ENCODE results near the gene NEIL1. TPM values are rescaled to one million over a fixed set of nuclear protein-coding genes. Genes with fewer than 3 reads are reported as not detected.
"Not testable (repeated sequence)": the region's sequence is repeated elsewhere in the genome, so short reads cannot be mapped to it uniquely, and the experiment has no call there.

NEIL1 gene
- total RNA-seq, 2 donors from 2014 or later = 11.6 to 56.7 TPM

- peaks cover 73% of the 10 kb centered on the region for H3K36me3 Mint-ChIP-seq (ENCODE audit: low read depth)
- peak within 1 kb of the TSS; percentile 95 for H3K4me3 Mint-ChIP-seq
- ATAC-seq (replicated peaks) = peak; percentile 96
- H3K27me3 Mint-ChIP-seq = no peaks in the 10 kb centered on the region
- H3K4me1 Mint-ChIP-seq = peaks cover 6% of the 10 kb centered on the region
- H3K9me3 Mint-ChIP-seq = no peaks in the 10 kb centered on the region
- H3K27ac Mint-ChIP-seq = peak within 1 kb of the TSS; percentile 94
Measured at GRCh38 chr15:75367913-75368688, 21.3 kb downstream of the NEIL1 start, which contains the start of gene MAN2C1. TSS of gene MAN2C1 (minus strand) at chr15:75368607. CDS start at chr15:75368583, 24 bp downstream.

DNA sequence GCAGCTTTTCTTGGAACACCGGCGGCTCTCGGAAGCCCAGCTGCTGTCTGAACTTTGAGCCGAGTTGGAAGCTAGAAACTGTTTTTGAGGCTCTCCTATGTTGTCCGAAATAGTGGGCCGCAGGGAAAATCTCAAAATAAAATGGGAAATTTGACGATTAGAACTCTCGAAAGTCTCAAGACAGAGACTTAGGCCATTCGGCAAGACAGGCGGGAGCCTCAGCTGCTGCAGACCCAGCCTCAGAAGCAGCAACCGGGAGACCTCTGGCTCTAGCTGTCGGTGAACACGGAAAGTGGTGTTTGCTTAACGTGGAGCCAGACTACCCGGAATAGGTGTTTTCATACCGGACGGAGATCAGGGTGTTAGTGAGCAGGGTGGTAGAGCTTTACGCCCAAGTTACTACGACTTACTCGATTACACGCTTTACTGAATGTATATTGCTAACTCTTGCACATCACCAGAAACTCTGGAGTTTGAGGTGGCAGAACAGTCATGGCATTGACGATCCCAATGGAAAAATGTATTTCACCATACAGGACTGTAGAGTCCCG, 21.9 kb downstream of the NEIL1 start:
- peak overlapping the region; percentile 94 for H3K27ac Mint-ChIP-seq
- no peaks in the 10 kb centered on the region for H3K27me3 Mint-ChIP-seq
- H3K4me3 Mint-ChIP-seq = peak overlapping the region; percentile 95
- no peaks in the 10 kb centered on the region for H3K9me3 Mint-ChIP-seq
- H3K36me3 Mint-ChIP-seq (ENCODE audit: low read depth) = peaks cover 75% of the 10 kb centered on the region
- peaks cover 6% of the 10 kb centered on the region for H3K4me1 Mint-ChIP-seq
- ATAC-seq (replicated peaks) = peak; percentile 3

DNA sequence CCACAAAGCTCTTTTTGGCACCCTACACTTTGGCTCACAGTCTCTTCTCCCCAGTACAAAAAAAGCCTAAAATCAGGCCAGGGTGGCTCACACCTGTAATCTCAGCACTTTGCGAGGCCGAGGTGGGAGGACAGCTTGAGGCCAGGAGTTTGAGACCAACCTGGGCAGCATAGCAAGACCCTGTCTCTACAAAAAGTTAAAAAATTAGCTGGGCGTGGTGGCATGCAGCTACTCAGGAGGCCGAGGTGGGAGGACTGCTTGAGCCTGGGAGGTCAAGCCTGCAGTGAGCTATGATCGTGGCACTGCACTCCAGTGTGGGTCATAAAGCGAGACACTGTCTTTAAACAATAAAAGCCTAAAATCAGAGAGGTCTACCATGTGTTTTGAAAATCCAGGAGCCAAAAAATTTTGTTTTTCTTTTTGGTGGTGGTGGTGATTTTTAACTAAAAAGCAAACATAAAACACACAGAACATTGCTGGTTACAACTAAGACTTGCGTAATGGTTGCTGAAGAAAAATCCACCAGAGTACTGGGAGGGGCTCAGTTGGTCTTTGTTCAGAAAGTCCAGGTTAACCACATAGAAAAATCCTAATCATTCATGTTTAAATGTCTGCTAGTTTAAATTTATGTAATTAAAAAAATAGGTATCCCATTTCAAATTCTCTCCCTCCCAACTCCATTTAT, 23.2 kb downstream of the NEIL1 start:
- no peak for ATAC-seq (replicated peaks)
- no peaks in the 10 kb centered on the region for H3K9me3 Mint-ChIP-seq
- no peaks in the 10 kb centered on the region for H3K27me3 Mint-ChIP-seq
- peaks cover 6% of the 10 kb centered on the region for H3K4me1 Mint-ChIP-seq
- peak overlapping the region; percentile 94 for H3K27ac Mint-ChIP-seq
- H3K36me3 Mint-ChIP-seq (ENCODE audit: low read depth) = peaks cover 75% of the 10 kb centered on the region
- H3K4me3 Mint-ChIP-seq = peak overlapping the region; percentile 95

DNA sequence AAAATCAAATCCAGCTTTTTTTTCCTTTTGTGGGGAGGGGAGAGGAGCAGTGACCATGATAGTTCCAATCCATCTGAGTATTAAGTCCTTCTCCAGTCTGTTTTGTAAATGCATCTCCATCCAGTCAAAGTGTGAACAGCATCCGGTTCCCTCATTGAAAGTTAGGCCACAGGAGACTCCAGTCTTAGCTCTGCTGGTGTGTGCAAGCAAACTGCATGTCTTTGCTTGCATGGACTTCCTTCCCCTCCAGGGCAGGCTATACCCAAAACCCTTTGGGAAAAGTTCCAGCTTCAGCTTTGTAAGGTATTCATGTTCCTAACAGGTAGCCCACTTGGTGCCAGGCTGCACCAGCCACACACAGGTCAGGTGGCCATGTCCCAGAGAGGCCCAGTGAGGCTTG, 24.6 kb downstream of the NEIL1 start:
- ATAC-seq (replicated peaks) = no peak
- Mint-ChIP-seq H3K27ac (no peak overlapping the region), H3K9me3 (no peaks in the 10 kb centered on the region), H3K4me1 (peaks cover 6% of the 10 kb centered on the region), H3K27me3 (no peaks in the 10 kb centered on the region), H3K4me3 (no peak overlapping the region), H3K36me3 (ENCODE audit: low read depth) (peaks cover 81% of the 10 kb centered on the region)

DNA sequence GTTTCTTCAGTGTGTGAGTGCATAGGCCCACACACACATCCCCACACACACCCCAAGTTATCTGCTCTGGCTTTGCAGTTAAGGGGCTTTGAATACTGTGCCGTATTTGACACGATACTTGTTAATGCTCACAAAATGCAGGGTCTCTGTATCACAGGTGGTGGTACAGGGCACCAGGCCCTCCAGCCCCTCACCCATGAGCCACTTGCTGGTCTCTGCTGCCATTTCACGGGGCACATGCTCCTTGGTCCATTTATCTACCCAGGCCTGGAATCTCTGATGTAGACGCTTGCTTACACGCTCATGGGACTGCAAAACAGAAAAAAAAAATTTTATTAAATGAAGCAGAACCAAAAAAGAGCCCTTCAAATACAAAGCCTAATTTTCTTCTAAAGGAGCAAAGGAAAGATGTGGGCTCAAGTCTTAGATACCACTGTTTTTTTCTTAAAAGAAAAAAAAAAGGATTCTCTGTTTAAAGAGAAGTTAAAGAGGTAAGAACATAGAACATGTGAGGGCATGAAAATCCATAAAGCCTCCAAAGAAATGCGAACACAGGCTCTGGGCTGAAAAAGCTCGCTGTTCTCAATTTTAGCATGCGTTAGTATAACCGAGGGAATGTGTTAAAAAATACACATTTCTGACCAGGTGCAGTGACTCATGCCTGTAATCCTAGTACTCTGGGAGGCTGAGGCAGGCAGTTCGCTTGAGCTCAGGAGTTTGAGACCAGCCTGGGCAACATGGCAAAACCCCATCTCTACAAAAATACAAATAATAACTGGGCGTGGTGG, 25.3 kb downstream of the NEIL1 start:
- Mint-ChIP-seq H3K27ac (no peak overlapping the region), H3K4me3 (no peak overlapping the region), H3K9me3 (no peaks in the 10 kb centered on the region), H3K36me3 (ENCODE audit: low read depth) (peaks cover 87% of the 10 kb centered on the region), H3K27me3 (no peaks in the 10 kb centered on the region), H3K4me1 (peaks cover 6% of the 10 kb centered on the region)
- no peak for ATAC-seq (replicated peaks)

- Mint-ChIP-seq H3K36me3 (ENCODE audit: low read depth) (peaks cover 100% of the 10 kb centered on the region), H3K27ac (peak overlapping the region; percentile 24), H3K4me3 (no peak overlapping the region), H3K27me3 (no peaks in the 10 kb centered on the region), H3K4me1 (no peaks in the 10 kb centered on the region), H3K9me3 (no peaks in the 10 kb centered on the region)
- ATAC-seq (replicated peaks) = no peak
Measured at GRCh38 chr15:75380773-75381172, 33.9 kb downstream of the NEIL1 start.

- not testable (repeated sequence) for ATAC-seq (replicated peaks); H3K27me3 Mint-ChIP-seq; H3K4me3 Mint-ChIP-seq; H3K27ac Mint-ChIP-seq; H3K4me1 Mint-ChIP-seq; H3K9me3 Mint-ChIP-seq
- H3K36me3 Mint-ChIP-seq (ENCODE audit: low read depth) = peaks cover 100% of the 10 kb centered on the region
Measured at GRCh38 chr15:75383986-75384385, 37.1 kb downstream of the NEIL1 start.

DNA sequence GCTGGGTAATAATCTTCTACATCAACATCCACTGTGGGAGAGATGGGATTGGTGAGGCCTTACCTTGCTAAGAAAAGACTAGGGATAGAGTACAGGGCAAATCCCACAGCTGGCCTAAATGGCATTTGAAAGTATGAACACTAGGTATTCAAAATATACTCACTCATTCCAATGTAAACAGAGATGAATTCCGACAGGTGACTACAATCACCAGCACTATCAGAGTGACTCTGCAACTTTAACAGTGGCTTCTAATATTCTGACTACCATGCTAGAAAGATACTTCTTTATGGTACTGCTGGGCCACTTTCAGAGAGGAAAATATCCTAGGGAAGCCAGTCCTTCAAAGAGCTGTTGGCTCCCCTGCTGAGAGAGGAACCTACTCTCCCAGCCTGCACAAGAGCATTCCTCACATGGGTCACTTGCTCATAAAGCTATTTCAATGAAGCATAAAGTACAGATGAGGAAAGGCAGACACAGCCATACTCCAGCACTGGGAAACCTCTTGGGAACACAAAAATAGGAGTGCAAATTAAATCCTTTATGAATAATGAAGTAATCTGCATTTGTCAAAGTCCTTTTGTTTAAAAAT, 43.0 kb downstream of the NEIL1 start:
- Mint-ChIP-seq H3K27ac (no peak overlapping the region), H3K4me1 (peaks cover 14% of the 10 kb centered on the region), H3K4me3 (no peak overlapping the region), H3K9me3 (no peaks in the 10 kb centered on the region), H3K27me3 (no peaks in the 10 kb centered on the region), H3K36me3 (ENCODE audit: low read depth) (peaks cover 100% of the 10 kb centered on the region)
- ATAC-seq (replicated peaks) = no peak

DNA sequence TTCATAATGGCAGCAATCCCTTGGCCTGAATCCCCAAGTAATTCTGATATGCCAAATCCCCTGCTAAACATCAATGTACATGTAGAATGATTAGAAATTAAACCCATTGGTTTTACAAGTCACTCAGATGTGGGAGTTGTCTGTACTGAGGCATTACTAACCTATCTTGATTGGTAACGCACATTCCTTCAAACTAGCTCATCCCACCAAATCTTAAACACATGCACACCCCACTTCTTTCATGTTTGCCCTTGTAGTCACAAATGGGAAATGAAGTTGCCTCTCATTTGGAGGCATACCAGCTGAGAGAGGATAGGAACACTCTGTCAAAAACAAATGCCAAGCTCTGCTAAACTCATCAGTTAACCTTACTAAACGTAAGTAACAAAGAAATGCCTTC, 50.7 kb downstream of the NEIL1 start:
- Mint-ChIP-seq H3K27me3 (no peaks in the 10 kb centered on the region), H3K9me3 (no peaks in the 10 kb centered on the region), H3K27ac (peak overlapping the region; percentile 37), H3K36me3 (ENCODE audit: low read depth) (peaks cover 100% of the 10 kb centered on the region), H3K4me3 (no peak overlapping the region), H3K4me1 (peaks cover 12% of the 10 kb centered on the region)
- ATAC-seq (replicated peaks) = no peak

DNA sequence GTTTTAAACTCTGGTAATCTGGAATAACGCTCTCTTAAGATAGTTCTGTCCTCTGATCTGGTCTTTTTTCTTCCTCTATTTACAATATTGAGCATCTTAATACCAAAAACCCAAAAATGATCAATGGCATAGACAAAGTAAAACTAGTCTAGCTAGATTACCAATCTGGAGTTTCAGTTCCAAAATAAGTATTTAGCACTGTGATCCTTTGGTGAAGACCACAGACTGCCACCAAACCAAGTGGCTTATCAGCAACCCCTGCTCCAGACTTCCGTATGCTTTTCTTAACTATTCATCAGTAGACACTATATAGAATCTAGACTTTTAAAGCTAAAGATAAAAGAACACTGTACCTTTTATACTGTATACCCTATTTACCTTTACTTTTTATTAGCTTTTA, 57.1 kb downstream of the NEIL1 start:
- Mint-ChIP-seq H3K4me3 (no peak overlapping the region), H3K4me1 (peaks cover 17% of the 10 kb centered on the region), H3K27me3 (no peaks in the 10 kb centered on the region), H3K27ac (peak overlapping the region; percentile 81), H3K9me3 (no peaks in the 10 kb centered on the region), H3K36me3 (ENCODE audit: low read depth) (peaks cover 100% of the 10 kb centered on the region)
- ATAC-seq (replicated peaks) = peak; percentile 56

Other genes starting within 250 kb of the NEIL1 start
- gene C15orf39, start 145.2 kb upstream of the NEIL1 start, total RNA-seq = 10 to 100 TPM; 20.4 to 32.3 TPM
- not detected for gene GOLGA6C, start 88.7 kb upstream of the NEIL1 start, total RNA-seq
- gene GOLGA6D, start 64.2 kb upstream of the NEIL1 start, total RNA-seq = under 1 TPM in 1 of 2 donors, not detected in 1; 0.16 TPM
- 10 to 100 TPM; 69.9 to 78.9 TPM for gene COMMD4, start 11.0 kb upstream of the NEIL1 start, total RNA-seq
- gene MAN2C1, start 21.6 kb downstream of the NEIL1 start, total RNA-seq = 100 to 1,000 TPM; 114 to 245 TPM
- gene SIN3A, start 104.7 kb downstream of the NEIL1 start, total RNA-seq = 10 to 100 TPM; 82.3 to 96.6 TPM
- gene PTPN9, start 232.3 kb downstream of the NEIL1 start, total RNA-seq = 10 to 100 TPM; 17.8 to 38.4 TPM